ENCODE measurements around the gene NPB.

- TF ChIP-seq CTCF (IDR thresholded peaks at IDR 0.05; ENCODE audit: low read depth, low read length, poor library complexity, severe bottlenecking) (no peak), EZH2phosphoT487 (IDR thresholded peaks at IDR 0.05; ENCODE audit: borderline replicate concordance, low read length) (no peak)
Observed at GRCh38 chr17:81902023-81902652, at the start of gene NPB.

All from DOHH2 (cell line).